ENCODE measurements around the gene TSPAN12. TPM values are rescaled to one million over a fixed set of nuclear protein-coding genes. Genes with fewer than 3 reads are reported as not detected.

Gene TSPAN12
- total RNA-seq, 4 donors from 2014 or later = 2.7 to 11.1 (median 6.1) TPM

- no peaks in the 10 kb centered on the region for H3K36me3 ChIP-seq
- no peaks in the 10 kb centered on the region for H3K27me3 ChIP-seq
- H3K4me3 ChIP-seq = no peak overlapping the region
- TF ChIP-seq EP300 (IDR thresholded peaks at IDR 0.05) (no peak), POLR2A (IDR thresholded peaks at IDR 0.05) (no peak), CTCF (IDR thresholded peaks at IDR 0.05) (no peak)
- no peak overlapping the region for H3K27ac ChIP-seq
- 75 to 77% methylated on average over 2 of the region's 2 CpGs for WGBS, 2 donors
- no peaks in the 10 kb centered on the region for H3K9me3 ChIP-seq
- no peaks in the 10 kb centered on the region for H3K4me1 ChIP-seq
- no peak for DNase-seq (ENCODE audit: low spot score in 2 of 2)
These were observed 14.8 kb downstream of the TSPAN12 start for GRCh38 chr7:120843109-120843508.

GRCh38 chr7:120842121-120842621 lies 15.8 kb downstream of the TSPAN12 start:
- no peak overlapping the region for H3K4me3 ChIP-seq
- DNase-seq (ENCODE audit: low spot score in 2 of 2) = no peak
- H3K27me3 ChIP-seq = no peaks in the 10 kb centered on the region
- H3K9me3 ChIP-seq = no peaks in the 10 kb centered on the region
- no peaks in the 10 kb centered on the region for H3K36me3 ChIP-seq
- no peaks in the 10 kb centered on the region for H3K4me1 ChIP-seq
- TF ChIP-seq EP300 (IDR thresholded peaks at IDR 0.05) = no peak
- no peak for TF ChIP-seq CTCF (IDR thresholded peaks at IDR 0.05)
- TF ChIP-seq POLR2A (IDR thresholded peaks at IDR 0.05) = no peak
- WGBS, 2 donors = 84 to 87% methylated on average over 4 of the region's 4 CpGs
- H3K27ac ChIP-seq = no peak overlapping the region

- DNase-seq (ENCODE audit: low spot score in 2 of 2) = no peak
- Histone ChIP-seq H3K27ac (no peak overlapping the region), H3K27me3 (no peaks in the 10 kb centered on the region), H3K4me3 (no peak overlapping the region), H3K36me3 (no peaks in the 10 kb centered on the region), H3K4me1 (no peaks in the 10 kb centered on the region), H3K9me3 (no peaks in the 10 kb centered on the region)
- 90 to 94% methylated on average over 2 of the region's 2 CpGs for WGBS, 2 donors
- TF ChIP-seq EP300 (IDR thresholded peaks at IDR 0.05) (no peak), POLR2A (IDR thresholded peaks at IDR 0.05) (no peak), CTCF (IDR thresholded peaks at IDR 0.05) (no peak)
These were observed 16.3 kb downstream of the TSPAN12 start for GRCh38 chr7:120841608-120842007.

GRCh38 chr7:120838281-120838682 lies 19.7 kb downstream of the TSPAN12 start:
- DNase-seq (ENCODE audit: low spot score in 2 of 2) = no peak

GRCh38 chr7:120837599-120837998 lies 20.3 kb downstream of the TSPAN12 start:
- DNase-seq (ENCODE audit: low spot score in 2 of 2) = no peak
- no peak overlapping the region for H3K27ac ChIP-seq
- no peaks in the 10 kb centered on the region for H3K9me3 ChIP-seq
- no peak overlapping the region for H3K4me3 ChIP-seq
- H3K4me1 ChIP-seq = no peaks in the 10 kb centered on the region
- H3K36me3 ChIP-seq = no peaks in the 10 kb centered on the region
- no peaks in the 10 kb centered on the region for H3K27me3 ChIP-seq
- TF ChIP-seq CTCF (IDR thresholded peaks at IDR 0.05) (no peak), POLR2A (IDR thresholded peaks at IDR 0.05) (no peak), EP300 (IDR thresholded peaks at IDR 0.05) (no peak)
- 89 to 94% methylated on average over 4 of the region's 4 CpGs for WGBS, 2 donors

More at GRCh38 chr7:120838281-120838682, 19.7 kb downstream of the TSPAN12 start:
- H3K27ac ChIP-seq = no peak overlapping the region
- H3K36me3 ChIP-seq = no peaks in the 10 kb centered on the region
- no peaks in the 10 kb centered on the region for H3K4me1 ChIP-seq
- H3K27me3 ChIP-seq = no peaks in the 10 kb centered on the region
- H3K4me3 ChIP-seq = no peak overlapping the region
- no peak for TF ChIP-seq POLR2A (IDR thresholded peaks at IDR 0.05)
- no peak for TF ChIP-seq EP300 (IDR thresholded peaks at IDR 0.05)
- TF ChIP-seq CTCF (IDR thresholded peaks at IDR 0.05) = no peak
- no peaks in the 10 kb centered on the region for H3K9me3 ChIP-seq
- 79% methylated on average over 6 of the region's 6 CpGs for WGBS, 2 donors
